Measurements from ENCODE around the gene ADSS1. TPM values are rescaled to one million over a fixed set of nuclear protein-coding genes. Genes with fewer than 3 reads are reported as not detected.
A peak's percentile ranks its signal among the peaks of the same experiment; 100 is the strongest.

Gene ADSS1
- total RNA-seq, 1 donor from 2014 or later: 3.7 TPM

GRCh38 chr14:104724407-104724980, 465 bp downstream of the ADSS1 start:
- H3K27me3 Mint-ChIP-seq (ENCODE audit: unreplicated experiment): peaks cover 3% of the 10 kb centered on the region
- H3K4me3 Mint-ChIP-seq (ENCODE audit: unreplicated experiment): no peak overlapping the region
- DNase-seq (ENCODE audit: extremely low spot score, unreplicated experiment): no peak
- peaks cover 6% of the 10 kb centered on the region for H3K36me3 Mint-ChIP-seq (ENCODE audit: unreplicated experiment)
- TF ChIP-seq, protein P1, sequence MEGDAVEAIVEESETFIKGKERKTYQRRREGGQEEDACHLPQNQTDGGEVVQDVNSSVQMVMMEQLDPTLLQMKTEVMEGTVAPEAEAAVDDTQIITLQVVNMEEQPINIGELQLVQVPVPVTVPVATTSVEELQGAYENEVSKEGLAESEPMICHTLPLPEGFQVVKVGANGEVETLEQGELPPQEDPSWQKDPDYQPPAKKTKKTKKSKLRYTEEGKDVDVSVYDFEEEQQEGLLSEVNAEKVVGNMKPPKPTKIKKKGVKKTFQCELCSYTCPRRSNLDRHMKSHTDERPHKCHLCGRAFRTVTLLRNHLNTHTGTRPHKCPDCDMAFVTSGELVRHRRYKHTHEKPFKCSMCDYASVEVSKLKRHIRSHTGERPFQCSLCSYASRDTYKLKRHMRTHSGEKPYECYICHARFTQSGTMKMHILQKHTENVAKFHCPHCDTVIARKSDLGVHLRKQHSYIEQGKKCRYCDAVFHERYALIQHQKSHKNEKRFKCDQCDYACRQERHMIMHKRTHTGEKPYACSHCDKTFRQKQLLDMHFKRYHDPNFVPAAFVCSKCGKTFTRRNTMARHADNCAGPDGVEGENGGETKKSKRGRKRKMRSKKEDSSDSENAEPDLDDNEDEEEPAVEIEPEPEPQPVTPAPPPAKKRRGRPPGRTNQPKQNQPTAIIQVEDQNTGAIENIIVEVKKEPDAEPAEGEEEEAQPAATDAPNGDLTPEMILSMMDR (IDR thresholded peaks at IDR 0.05): no peak
- H3K9me3 Mint-ChIP-seq (ENCODE audit: unreplicated experiment): no peaks in the 10 kb centered on the region
- no peak overlapping the region for H3K27ac Mint-ChIP-seq (ENCODE audit: unreplicated experiment)
- H3K4me1 Mint-ChIP-seq (ENCODE audit: unreplicated experiment): peaks cover 19% of the 10 kb centered on the region

- TF ChIP-seq, protein P1 (IDR thresholded peaks at IDR 0.05): peak; percentile 4
- Mint-ChIP-seq H3K4me1 (ENCODE audit: unreplicated experiment) (peaks cover 19% of the 10 kb centered on the region), H3K36me3 (ENCODE audit: unreplicated experiment) (no peaks in the 10 kb centered on the region), H3K9me3 (ENCODE audit: unreplicated experiment) (no peaks in the 10 kb centered on the region), H3K27me3 (ENCODE audit: unreplicated experiment) (peaks cover 3% of the 10 kb centered on the region), H3K4me3 (ENCODE audit: unreplicated experiment) (peak overlapping the region; percentile 22), H3K27ac (ENCODE audit: unreplicated experiment) (no peak overlapping the region)
- DNase-seq (ENCODE audit: extremely low spot score, unreplicated experiment): no peak
Observed at GRCh38 chr14:104724981-104725771, 1.1 kb downstream of the ADSS1 start.

DNA sequence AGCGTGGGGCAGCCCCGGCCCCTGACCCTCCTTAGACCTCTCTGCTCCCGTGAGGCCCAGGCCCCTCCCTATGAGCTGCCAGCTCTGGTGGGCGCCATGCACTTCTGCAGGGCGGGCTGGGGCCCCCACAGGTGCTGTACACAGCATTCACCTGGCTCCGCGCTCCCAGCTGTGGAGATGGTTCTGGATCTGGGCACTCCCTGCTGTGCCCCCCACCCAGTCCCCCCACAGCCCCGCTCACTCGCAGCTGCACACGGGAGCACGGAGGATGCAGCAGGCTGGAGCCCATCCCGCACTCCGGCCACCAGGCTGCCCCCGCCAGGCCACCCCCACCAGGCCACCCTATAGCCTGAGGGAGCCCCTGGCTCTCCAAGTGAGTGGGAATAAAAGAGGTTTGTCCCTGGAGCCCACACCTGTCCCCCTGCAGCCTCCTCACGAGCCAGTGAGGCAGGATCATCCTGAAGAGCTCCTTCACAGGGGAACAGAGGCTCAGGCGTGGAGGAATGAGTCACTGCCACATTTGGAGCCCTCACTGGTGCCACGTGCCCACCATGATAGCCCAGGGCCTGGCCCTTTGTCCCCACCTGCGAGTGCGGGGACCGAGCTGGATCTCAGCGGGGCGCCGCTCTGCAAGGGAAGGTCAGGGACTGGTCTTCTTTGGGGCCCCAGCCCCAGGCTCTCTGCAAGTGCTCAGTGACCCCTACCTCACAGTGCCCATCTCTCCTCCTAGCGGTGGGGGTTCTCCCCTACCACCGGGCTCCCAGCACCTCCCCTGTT, 1.9 kb downstream of the ADSS1 start:
- H3K4me3 Mint-ChIP-seq (ENCODE audit: unreplicated experiment): no peak overlapping the region
- H3K27ac Mint-ChIP-seq (ENCODE audit: unreplicated experiment): no peak overlapping the region
- peaks cover 19% of the 10 kb centered on the region for H3K4me1 Mint-ChIP-seq (ENCODE audit: unreplicated experiment)
- no peaks in the 10 kb centered on the region for H3K9me3 Mint-ChIP-seq (ENCODE audit: unreplicated experiment)
- TF ChIP-seq, protein P1 (IDR thresholded peaks at IDR 0.05): no peak
- H3K27me3 Mint-ChIP-seq (ENCODE audit: unreplicated experiment): peaks cover 3% of the 10 kb centered on the region
- no peaks in the 10 kb centered on the region for H3K36me3 Mint-ChIP-seq (ENCODE audit: unreplicated experiment)
- no peak for DNase-seq (ENCODE audit: extremely low spot score, unreplicated experiment)

- no peak overlapping the region for H3K27ac Mint-ChIP-seq (ENCODE audit: unreplicated experiment)
- no peak overlapping the region for H3K4me3 Mint-ChIP-seq (ENCODE audit: unreplicated experiment)
- TF ChIP-seq, protein P1 (IDR thresholded peaks at IDR 0.05): no peak
- peaks cover 15% of the 10 kb centered on the region for H3K4me1 Mint-ChIP-seq (ENCODE audit: unreplicated experiment)
- no peaks in the 10 kb centered on the region for H3K9me3 Mint-ChIP-seq (ENCODE audit: unreplicated experiment)
- peaks cover 3% of the 10 kb centered on the region for H3K27me3 Mint-ChIP-seq (ENCODE audit: unreplicated experiment)
- DNase-seq (ENCODE audit: extremely low spot score, unreplicated experiment): no peak
- no peaks in the 10 kb centered on the region for H3K36me3 Mint-ChIP-seq (ENCODE audit: unreplicated experiment)
Observed at GRCh38 chr14:104726600-104727451, 2.8 kb downstream of the ADSS1 start.

All from osteocyte (in vitro differentiated cells).